ENCODE results near the gene FLNB. TPM values are rescaled to one million over a fixed set of nuclear protein-coding genes. Genes with fewer than 3 reads are reported as not detected.

Gene FLNB
- total and polyA plus RNA-seq, 8 donors, result 85.2 to 152 (median 102) TPM

DNA sequence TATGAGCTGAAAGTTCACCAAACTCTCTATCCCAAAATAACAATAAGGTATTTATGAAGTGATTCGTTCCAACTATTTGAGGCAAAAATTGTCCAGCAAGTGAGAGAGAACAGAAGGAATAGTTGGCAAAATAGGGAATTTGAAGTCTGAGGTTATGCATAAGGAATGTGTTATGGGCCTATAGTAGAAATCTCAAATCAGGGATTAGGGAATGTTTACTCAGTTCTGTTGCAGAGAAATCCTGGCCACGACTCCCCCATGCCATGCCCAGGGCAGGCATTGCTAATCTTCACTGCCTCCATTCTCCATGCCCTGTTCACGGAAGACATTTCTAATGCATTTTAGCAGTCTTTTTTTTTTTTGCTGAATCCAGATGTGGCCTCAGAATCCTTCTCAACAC lies 58.6 kb downstream of the FLNB start:
- intact Hi-C loops (cut with DNase I), result no loop called here
- ATAC-seq, result peak in 3 of 4 donors; percentile 19 to 45 (median 27)
- H3K4me3 ChIP-seq, result no peak overlapping the region
- peak overlapping the region in 2 of 4 donors; percentile 1 to 32 for H3K27ac ChIP-seq
- TF ChIP-seq, protein P1, sequence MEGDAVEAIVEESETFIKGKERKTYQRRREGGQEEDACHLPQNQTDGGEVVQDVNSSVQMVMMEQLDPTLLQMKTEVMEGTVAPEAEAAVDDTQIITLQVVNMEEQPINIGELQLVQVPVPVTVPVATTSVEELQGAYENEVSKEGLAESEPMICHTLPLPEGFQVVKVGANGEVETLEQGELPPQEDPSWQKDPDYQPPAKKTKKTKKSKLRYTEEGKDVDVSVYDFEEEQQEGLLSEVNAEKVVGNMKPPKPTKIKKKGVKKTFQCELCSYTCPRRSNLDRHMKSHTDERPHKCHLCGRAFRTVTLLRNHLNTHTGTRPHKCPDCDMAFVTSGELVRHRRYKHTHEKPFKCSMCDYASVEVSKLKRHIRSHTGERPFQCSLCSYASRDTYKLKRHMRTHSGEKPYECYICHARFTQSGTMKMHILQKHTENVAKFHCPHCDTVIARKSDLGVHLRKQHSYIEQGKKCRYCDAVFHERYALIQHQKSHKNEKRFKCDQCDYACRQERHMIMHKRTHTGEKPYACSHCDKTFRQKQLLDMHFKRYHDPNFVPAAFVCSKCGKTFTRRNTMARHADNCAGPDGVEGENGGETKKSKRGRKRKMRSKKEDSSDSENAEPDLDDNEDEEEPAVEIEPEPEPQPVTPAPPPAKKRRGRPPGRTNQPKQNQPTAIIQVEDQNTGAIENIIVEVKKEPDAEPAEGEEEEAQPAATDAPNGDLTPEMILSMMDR (IDR thresholded peaks at IDR 0.05), result no peak
- H3K36me3 ChIP-seq, result no peaks in the 10 kb centered on the region
- WGBS, 2 donors, result 27 to 46% methylated on average over 3 of the region's 3 CpGs
- no peaks in the 10 kb centered on the region for H3K27me3 ChIP-seq
- peaks cover 29 to 38% (median 35%) of the 10 kb centered on the region in 3 donors for H3K4me1 ChIP-seq
- DNase-seq, result no peak
- no peaks in the 10 kb centered on the region for H3K9me3 ChIP-seq
- no peak for FAIRE-seq

- Histone ChIP-seq H3K27ac (peak overlapping the region in 1 of 4 donors; percentile 23), H3K27me3 (no peaks in the 10 kb centered on the region), H3K4me3 (no peak overlapping the region), H3K36me3 (no peaks in the 10 kb centered on the region), H3K9me3 (no peaks in the 10 kb centered on the region), H3K4me1 (peaks cover 28 to 41% (median 35%) of the 10 kb centered on the region in 3 donors)
- intact Hi-C loops (cut with DNase I), result no loop called here
- DNase-seq (peak in 1 of 6 donors; percentile 44), ATAC-seq (peak; percentile 8 to 45 (median 30)), FAIRE-seq (no peak)
- WGBS, 2 donors, result 34 to 40% methylated on average over 2 of the region's 2 CpGs
- TF ChIP-seq, protein P1 (IDR thresholded peaks at IDR 0.05), result no peak
Observed at GRCh38 chr3:58068122-58068809, 60.0 kb downstream of the FLNB start.

DNA sequence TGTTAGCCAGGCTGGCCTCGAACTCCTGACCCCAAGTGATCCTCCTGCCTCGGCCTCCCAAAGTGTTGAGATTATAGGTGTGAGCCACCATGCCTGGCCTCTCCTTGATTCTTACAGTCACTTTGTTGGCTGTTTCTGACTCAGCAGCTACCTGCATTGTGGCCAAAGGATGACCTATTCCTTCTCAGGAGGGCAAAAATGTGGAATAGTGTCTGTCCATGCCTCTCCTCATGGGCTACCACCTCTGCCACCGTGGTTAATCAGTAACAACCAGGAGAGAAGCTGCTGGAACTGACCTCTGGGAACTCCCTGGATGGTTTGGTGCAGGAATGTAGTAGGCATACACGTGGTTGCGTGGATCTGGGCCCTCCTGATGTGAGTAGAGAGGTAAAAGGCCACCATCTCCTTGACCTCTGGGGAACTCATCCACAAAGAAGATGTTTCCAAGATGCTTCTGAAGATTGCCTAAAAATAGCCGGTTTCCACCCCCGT lies 63.3 kb downstream of the FLNB start:
- WGBS, 2 donors, result 52 to 61% methylated on average over 7 of the region's 7 CpGs

DNA sequence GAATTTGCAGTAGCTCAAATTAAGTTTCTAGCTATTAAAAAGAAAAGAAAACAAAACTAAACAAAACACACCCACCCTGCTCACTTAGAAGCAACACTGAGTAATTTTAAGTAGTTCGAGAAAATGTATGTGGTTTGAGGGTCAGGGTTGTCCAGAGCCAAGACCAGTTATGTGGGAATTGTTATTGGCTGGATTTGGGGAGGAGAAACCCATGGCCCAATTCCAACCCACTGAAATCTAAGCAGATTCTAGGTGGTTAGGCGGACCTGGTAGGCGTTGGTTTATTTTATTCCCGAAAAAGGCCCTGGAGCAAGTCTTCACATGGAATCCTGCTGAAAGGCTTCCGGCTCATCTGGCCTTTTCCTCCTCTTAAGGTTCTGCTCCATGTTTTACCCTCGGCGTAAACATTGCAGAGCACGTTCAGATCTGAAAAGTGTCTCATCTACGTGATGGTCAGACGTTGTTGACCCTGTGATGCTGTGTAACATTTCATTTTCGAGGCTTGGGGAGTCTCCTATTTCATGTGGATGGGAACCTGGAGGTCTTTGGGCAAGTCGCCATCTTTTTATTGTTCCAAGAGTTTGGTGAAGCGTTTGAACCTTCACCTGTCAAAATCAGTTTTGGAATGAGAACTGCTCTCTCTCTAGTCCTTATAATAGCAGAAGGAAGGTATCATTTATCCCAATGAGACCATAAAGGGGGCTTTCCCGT lies 64.0 kb downstream of the FLNB start:
- intact Hi-C loops (cut with DNase I), result no loop called here
- no peak for ATAC-seq
- 84 to 89% methylated on average over 14 of the region's 14 CpGs for WGBS, 2 donors
- H3K27ac ChIP-seq, result peak overlapping the region in 1 of 4 donors; percentile 40
- H3K4me3 ChIP-seq, result no peak overlapping the region
- TF ChIP-seq, protein P1 (IDR thresholded peaks at IDR 0.05), result no peak
- no peaks in the 10 kb centered on the region for H3K36me3 ChIP-seq
- FAIRE-seq, result no peak
- no peak for DNase-seq
- H3K27me3 ChIP-seq, result no peaks in the 10 kb centered on the region
- H3K9me3 ChIP-seq, result no peaks in the 10 kb centered on the region
- peaks cover 9 to 27% (median 20%) of the 10 kb centered on the region in 3 donors for H3K4me1 ChIP-seq

More for the DNA sequence above, 63.3 kb downstream of the FLNB start:
- H3K4me1 ChIP-seq, result peaks cover 14 to 34% (median 26%) of the 10 kb centered on the region in 3 donors
- peak overlapping the region in 2 of 4 donors; percentile 40 to 43 for H3K27ac ChIP-seq
- intact Hi-C loops (cut with DNase I), result no loop called here
- H3K36me3 ChIP-seq, result no peaks in the 10 kb centered on the region
- TF ChIP-seq, protein P1 (IDR thresholded peaks at IDR 0.05), result no peak
- FAIRE-seq, result no peak
- ATAC-seq, result peak; percentile 15 to 82 (median 68)
- H3K9me3 ChIP-seq, result no peaks in the 10 kb centered on the region
- peak in 1 of 6 donors; percentile 59 for DNase-seq
- H3K27me3 ChIP-seq, result no peaks in the 10 kb centered on the region
- no peak overlapping the region for H3K4me3 ChIP-seq

All from pancreas (tissue), 10 donors.